Body of pancreas (tissue), 4 donors: ENCODE results near the gene CHCHD5.

Experiments
- CTCF ChIP-seq, 7 experiments: fragments of 450-650 bp in 4 of 7; fragments of 200-600 bp in 3 of 7; sonication (generic) in 3 of 7; IDR thresholded peaks; one replicate each; pipeline ENCODE4 v1.5.1; 2016 to 2019; ENCODE audit warnings: antibody characterized with exemption in 7 of 7
- POLR2A ChIP-seq, 3 donors: fragments of 450-650 bp; IDR thresholded peaks; one replicate each; pipeline ENCODE4 v1.6.1; 2016; ENCODE audit warnings: antibody characterized with exemption in 3 of 3, mild to moderate bottlenecking in 2 of 3

- no peak for TF ChIP-seq POLR2A (IDR thresholded peaks at IDR 0.05)
- no peak for TF ChIP-seq CTCF (IDR thresholded peaks at IDR 0.05)
These were observed 49.3 kb downstream of the CHCHD5 start for GRCh38 chr2:112633708-112634107.
